Measurements from ENCODE around the gene TRIM66.

TRIM66 gene

GRCh38 chr11:8697054-8697453, 14.6 kb upstream of the TRIM66 start:
- no peaks in the 10 kb centered on the region for H3K27me3 ChIP-seq (ENCODE audit: insufficient read depth, insufficient read length)
- no peak overlapping the region for H3K9ac ChIP-seq (ENCODE audit: insufficient read length, low read depth)
- H3K9me3 ChIP-seq (ENCODE audit: insufficient read depth, low read length), result no peaks in the 10 kb centered on the region
- H3K4me1 ChIP-seq (ENCODE audit: insufficient read depth, insufficient read length), result peaks cover 14% of the 10 kb centered on the region
- TF ChIP-seq SUZ12 (IDR thresholded peaks at IDR 0.05; ENCODE audit: extremely low read depth, insufficient read depth, insufficient read length) (no peak), YY1 (IDR thresholded peaks at IDR 0.05; ENCODE audit: insufficient read depth, insufficient read length) (no peak), ZNF274 (IDR thresholded peaks at IDR 0.05; ENCODE audit: low read depth, low read length) (no peak)
- H3K4me3 ChIP-seq (ENCODE audit: insufficient read length, low read depth), result no peak overlapping the region
- no peak for DNase-seq (ENCODE audit: low read depth, low spot score)
- peaks cover 78% of the 10 kb centered on the region for H3K36me3 ChIP-seq (ENCODE audit: insufficient read depth, insufficient read length, low read length)

- H3K9me3 ChIP-seq (ENCODE audit: insufficient read depth, low read length), result no peaks in the 10 kb centered on the region
- no peak for TF ChIP-seq YY1 (IDR thresholded peaks at IDR 0.05; ENCODE audit: insufficient read depth, insufficient read length)
- TF ChIP-seq ZNF274 (IDR thresholded peaks at IDR 0.05; ENCODE audit: low read depth, low read length), result no peak
- no peak for TF ChIP-seq SUZ12 (IDR thresholded peaks at IDR 0.05; ENCODE audit: extremely low read depth, insufficient read depth, insufficient read length)
- no peak for DNase-seq (ENCODE audit: low read depth, low spot score)
- H3K4me3 ChIP-seq (ENCODE audit: insufficient read length, low read depth), result no peak overlapping the region
- peaks cover 95% of the 10 kb centered on the region for H3K36me3 ChIP-seq (ENCODE audit: insufficient read depth, insufficient read length, low read length)
- H3K9ac ChIP-seq (ENCODE audit: insufficient read length, low read depth), result no peak overlapping the region
- peaks cover 6% of the 10 kb centered on the region for H3K4me1 ChIP-seq (ENCODE audit: insufficient read depth, insufficient read length)
- no peaks in the 10 kb centered on the region for H3K27me3 ChIP-seq (ENCODE audit: insufficient read depth, insufficient read length)
Measured at GRCh38 chr11:8694137-8694536, 11.7 kb upstream of the TRIM66 start.

GRCh38 chr11:8693555-8693954, 11.1 kb upstream of the TRIM66 start:
- H3K4me3 ChIP-seq (ENCODE audit: insufficient read length, low read depth), result no peak overlapping the region
- H3K9me3 ChIP-seq (ENCODE audit: insufficient read depth, low read length), result no peaks in the 10 kb centered on the region
- peaks cover 5% of the 10 kb centered on the region for H3K4me1 ChIP-seq (ENCODE audit: insufficient read depth, insufficient read length)
- no peak overlapping the region for H3K9ac ChIP-seq (ENCODE audit: insufficient read length, low read depth)
- H3K27me3 ChIP-seq (ENCODE audit: insufficient read depth, insufficient read length), result no peaks in the 10 kb centered on the region
- no peak for DNase-seq (ENCODE audit: low read depth, low spot score)
- peaks cover 93% of the 10 kb centered on the region for H3K36me3 ChIP-seq (ENCODE audit: insufficient read depth, insufficient read length, low read length)
- TF ChIP-seq SUZ12 (IDR thresholded peaks at IDR 0.05; ENCODE audit: extremely low read depth, insufficient read depth, insufficient read length), result no peak
- no peak for TF ChIP-seq ZNF274 (IDR thresholded peaks at IDR 0.05; ENCODE audit: low read depth, low read length)
- TF ChIP-seq YY1 (IDR thresholded peaks at IDR 0.05; ENCODE audit: insufficient read depth, insufficient read length), result no peak

- Histone ChIP-seq H3K36me3 (ENCODE audit: insufficient read depth, insufficient read length, low read length) (peaks cover 88% of the 10 kb centered on the region), H3K4me1 (ENCODE audit: insufficient read depth, insufficient read length) (peaks cover 3% of the 10 kb centered on the region), H3K4me3 (ENCODE audit: insufficient read length, low read depth) (no peak overlapping the region), H3K27me3 (ENCODE audit: insufficient read depth, insufficient read length) (no peaks in the 10 kb centered on the region), H3K9ac (ENCODE audit: insufficient read length, low read depth) (no peak overlapping the region), H3K9me3 (ENCODE audit: insufficient read depth, low read length) (no peaks in the 10 kb centered on the region)
- no peak for DNase-seq (ENCODE audit: low read depth, low spot score)
- TF ChIP-seq SUZ12 (IDR thresholded peaks at IDR 0.05; ENCODE audit: extremely low read depth, insufficient read depth, insufficient read length) (no peak), YY1 (IDR thresholded peaks at IDR 0.05; ENCODE audit: insufficient read depth, insufficient read length) (no peak), ZNF274 (IDR thresholded peaks at IDR 0.05; ENCODE audit: low read depth, low read length) (no peak)
Measured at GRCh38 chr11:8693010-8693551, 10.6 kb upstream of the TRIM66 start.

- Histone ChIP-seq H3K4me3 (ENCODE audit: insufficient read length, low read depth) (no peak overlapping the region), H3K4me1 (ENCODE audit: insufficient read depth, insufficient read length) (peaks cover 2% of the 10 kb centered on the region), H3K36me3 (ENCODE audit: insufficient read depth, insufficient read length, low read length) (peaks cover 82% of the 10 kb centered on the region), H3K27me3 (ENCODE audit: insufficient read depth, insufficient read length) (no peaks in the 10 kb centered on the region), H3K9ac (ENCODE audit: insufficient read length, low read depth) (no peak overlapping the region), H3K9me3 (ENCODE audit: insufficient read depth, low read length) (no peaks in the 10 kb centered on the region)
- TF ChIP-seq ZNF274 (IDR thresholded peaks at IDR 0.05; ENCODE audit: low read depth, low read length) (no peak), SUZ12 (IDR thresholded peaks at IDR 0.05; ENCODE audit: extremely low read depth, insufficient read depth, insufficient read length) (no peak), YY1 (IDR thresholded peaks at IDR 0.05; ENCODE audit: insufficient read depth, insufficient read length) (no peak)
- DNase-seq (ENCODE audit: low read depth, low spot score), result no peak
Measured at GRCh38 chr11:8692417-8692816, 10.0 kb upstream of the TRIM66 start.

- Histone ChIP-seq H3K9ac (ENCODE audit: insufficient read length, low read depth) (no peak overlapping the region), H3K4me3 (ENCODE audit: insufficient read length, low read depth) (no peak overlapping the region), H3K36me3 (ENCODE audit: insufficient read depth, insufficient read length, low read length) (peaks cover 82% of the 10 kb centered on the region), H3K9me3 (ENCODE audit: insufficient read depth, low read length) (no peaks in the 10 kb centered on the region), H3K27me3 (ENCODE audit: insufficient read depth, insufficient read length) (no peaks in the 10 kb centered on the region), H3K4me1 (ENCODE audit: insufficient read depth, insufficient read length) (no peaks in the 10 kb centered on the region)
- no peak for TF ChIP-seq ZNF274 (IDR thresholded peaks at IDR 0.05; ENCODE audit: low read depth, low read length)
- no peak for TF ChIP-seq SUZ12 (IDR thresholded peaks at IDR 0.05; ENCODE audit: extremely low read depth, insufficient read depth, insufficient read length)
- no peak for TF ChIP-seq YY1 (IDR thresholded peaks at IDR 0.05; ENCODE audit: insufficient read depth, insufficient read length)
- no peak for DNase-seq (ENCODE audit: low read depth, low spot score)
Measured at GRCh38 chr11:8691601-8692000, 9.1 kb upstream of the TRIM66 start.

GRCh38 chr11:8690374-8691342, 8.2 kb upstream of the TRIM66 start:
- H3K9me3 ChIP-seq (ENCODE audit: insufficient read depth, low read length), result no peaks in the 10 kb centered on the region
- H3K9ac ChIP-seq (ENCODE audit: insufficient read length, low read depth), result no peak overlapping the region
- H3K27me3 ChIP-seq (ENCODE audit: insufficient read depth, insufficient read length), result no peaks in the 10 kb centered on the region
- H3K4me1 ChIP-seq (ENCODE audit: insufficient read depth, insufficient read length), result no peaks in the 10 kb centered on the region
- DNase-seq (ENCODE audit: low read depth, low spot score), result no peak
- H3K36me3 ChIP-seq (ENCODE audit: insufficient read depth, insufficient read length, low read length), result peaks cover 82% of the 10 kb centered on the region
- TF ChIP-seq YY1 (IDR thresholded peaks at IDR 0.05; ENCODE audit: insufficient read depth, insufficient read length), result no peak
- no peak overlapping the region for H3K4me3 ChIP-seq (ENCODE audit: insufficient read length, low read depth)
